Measurements from ENCODE around the gene KCNJ9. TPM values are rescaled to one million over a fixed set of nuclear protein-coding genes. Genes with fewer than 3 reads are reported as not detected.

KCNJ9 gene
- total RNA-seq, 6 experiments from 2014 or later, result not detected

DNA sequence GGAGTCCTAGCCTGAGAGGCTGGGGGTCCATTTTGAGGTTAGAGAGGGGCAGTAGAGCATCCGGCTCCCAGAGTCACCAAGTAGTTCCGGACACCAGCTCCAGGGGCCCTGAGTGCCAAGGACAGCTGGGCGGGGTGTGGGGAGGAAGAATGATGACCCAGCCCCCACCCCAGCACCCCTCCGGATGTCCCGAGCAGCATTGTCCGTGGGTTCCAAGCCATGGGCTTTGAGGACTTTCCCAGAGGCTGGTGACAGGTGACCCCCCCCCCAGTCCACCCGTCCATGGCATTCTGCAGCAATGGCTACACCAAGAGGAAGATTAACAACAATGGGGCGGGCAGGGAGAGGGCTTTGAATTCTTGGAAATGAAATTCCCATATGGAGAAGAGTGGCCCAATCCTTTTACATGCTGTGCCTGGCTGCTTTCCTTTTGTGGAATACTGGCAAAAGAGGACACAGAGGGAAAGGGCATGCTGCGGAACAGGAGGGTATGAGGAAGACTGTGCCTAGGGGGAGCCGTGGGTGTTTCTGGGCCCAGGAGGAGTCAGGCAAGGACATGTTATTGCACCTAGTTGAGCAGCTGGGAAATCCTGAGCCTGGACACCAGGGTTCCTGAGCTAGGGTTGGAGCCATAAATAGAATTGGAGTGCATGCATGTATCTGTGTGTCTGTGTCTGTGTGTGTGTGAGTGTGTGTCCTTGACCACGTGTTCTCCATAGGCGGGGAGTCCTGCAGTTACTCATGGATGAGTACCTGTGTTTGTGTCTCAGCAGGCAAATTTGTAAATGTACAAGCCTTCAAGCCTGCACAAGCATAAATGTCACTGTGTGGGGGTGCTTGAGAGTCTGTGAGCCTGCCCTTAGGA lies 35.2 kb downstream of the KCNJ9 start:
- Histone ChIP-seq H3K9me3 (no peaks in the 10 kb centered on the region), H3K27ac (no peak overlapping the region), H3K4me3 (no peak overlapping the region), H3K36me3 (no peaks in the 10 kb centered on the region), H3K27me3 (no peaks in the 10 kb centered on the region), H3K4me1 (no peaks in the 10 kb centered on the region)
- TF ChIP-seq POLR2A (IDR thresholded peaks at IDR 0.05), result no peak
- TF ChIP-seq, protein P1, sequence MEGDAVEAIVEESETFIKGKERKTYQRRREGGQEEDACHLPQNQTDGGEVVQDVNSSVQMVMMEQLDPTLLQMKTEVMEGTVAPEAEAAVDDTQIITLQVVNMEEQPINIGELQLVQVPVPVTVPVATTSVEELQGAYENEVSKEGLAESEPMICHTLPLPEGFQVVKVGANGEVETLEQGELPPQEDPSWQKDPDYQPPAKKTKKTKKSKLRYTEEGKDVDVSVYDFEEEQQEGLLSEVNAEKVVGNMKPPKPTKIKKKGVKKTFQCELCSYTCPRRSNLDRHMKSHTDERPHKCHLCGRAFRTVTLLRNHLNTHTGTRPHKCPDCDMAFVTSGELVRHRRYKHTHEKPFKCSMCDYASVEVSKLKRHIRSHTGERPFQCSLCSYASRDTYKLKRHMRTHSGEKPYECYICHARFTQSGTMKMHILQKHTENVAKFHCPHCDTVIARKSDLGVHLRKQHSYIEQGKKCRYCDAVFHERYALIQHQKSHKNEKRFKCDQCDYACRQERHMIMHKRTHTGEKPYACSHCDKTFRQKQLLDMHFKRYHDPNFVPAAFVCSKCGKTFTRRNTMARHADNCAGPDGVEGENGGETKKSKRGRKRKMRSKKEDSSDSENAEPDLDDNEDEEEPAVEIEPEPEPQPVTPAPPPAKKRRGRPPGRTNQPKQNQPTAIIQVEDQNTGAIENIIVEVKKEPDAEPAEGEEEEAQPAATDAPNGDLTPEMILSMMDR (IDR thresholded peaks at IDR 0.05), result no peak
- 66% methylated on average over 7 of the region's 12 CpGs for WGBS (ENCODE audit: insufficient coverage, low coverage, low lambda C conversion rate, missing lambda C conversion rate)
- intact Hi-C loops (cut with DNase I), result loop anchor here in 1 of 2 donors (10.0 kb wide), 1 partner anchor 58 kb away; no protein-coding TSS in a partner anchor
- ATAC-seq (no peak), DNase-seq (no peak)

- H3K27ac ChIP-seq, result no peak overlapping the region
- no peaks in the 10 kb centered on the region for H3K36me3 ChIP-seq
- H3K4me3 ChIP-seq, result no peak overlapping the region
- TF ChIP-seq, protein P1 (IDR thresholded peaks at IDR 0.05), result no peak
- no peak for TF ChIP-seq POLR2A (IDR thresholded peaks at IDR 0.05)
- 0% methylated on average over 1 of the region's 1 CpG for WGBS (ENCODE audit: insufficient coverage, low coverage, low lambda C conversion rate, missing lambda C conversion rate)
- DNase-seq (no peak), ATAC-seq (no peak)
- H3K4me1 ChIP-seq, result no peaks in the 10 kb centered on the region
- H3K27me3 ChIP-seq, result no peaks in the 10 kb centered on the region
- no peaks in the 10 kb centered on the region for H3K9me3 ChIP-seq
- intact Hi-C loops (cut with DNase I), result loop anchor here in 1 of 2 donors (10.0 kb wide), 1 partner anchor 58 kb away; no protein-coding TSS in a partner anchor
Observed at GRCh38 chr1:160117300-160117699, 36.0 kb downstream of the KCNJ9 start.

- Histone ChIP-seq H3K4me3 (no peak overlapping the region), H3K27ac (no peak overlapping the region), H3K4me1 (no peaks in the 10 kb centered on the region), H3K9me3 (no peaks in the 10 kb centered on the region), H3K27me3 (no peaks in the 10 kb centered on the region), H3K36me3 (no peaks in the 10 kb centered on the region)
- ATAC-seq (no peak), DNase-seq (no peak)
- TF ChIP-seq POLR2A (IDR thresholded peaks at IDR 0.05), result no peak
- TF ChIP-seq, protein P1 (IDR thresholded peaks at IDR 0.05), result no peak
- 0% methylated on average over 1 of the region's 8 CpGs for WGBS (ENCODE audit: insufficient coverage, low coverage, low lambda C conversion rate, missing lambda C conversion rate)
- intact Hi-C loops (cut with DNase I), result loop anchor here in 1 of 2 donors (10.0 kb wide), 1 partner anchor 57 kb away; no protein-coding TSS in a partner anchor
Observed at GRCh38 chr1:160117709-160118183, 36.4 kb downstream of the KCNJ9 start.

GRCh38 chr1:160118928-160119327 lies 37.6 kb downstream of the KCNJ9 start:
- ATAC-seq, result no peak
- no peaks in the 10 kb centered on the region for H3K36me3 ChIP-seq
- no peaks in the 10 kb centered on the region for H3K27me3 ChIP-seq
- no peaks in the 10 kb centered on the region for H3K4me1 ChIP-seq
- no peaks in the 10 kb centered on the region for H3K9me3 ChIP-seq
- 70% methylated on average over 3 of the region's 3 CpGs for WGBS (ENCODE audit: insufficient coverage, low coverage, low lambda C conversion rate, missing lambda C conversion rate)
- no peak overlapping the region for H3K4me3 ChIP-seq
- no peak overlapping the region for H3K27ac ChIP-seq
- intact Hi-C loops (cut with DNase I), result loop anchor here in 1 of 2 donors (10.0 kb wide), 1 partner anchor 56 kb away; no protein-coding TSS in a partner anchor
- TF ChIP-seq, protein P1 (IDR thresholded peaks at IDR 0.05), result no peak
- TF ChIP-seq POLR2A (IDR thresholded peaks at IDR 0.05), result no peak
- no peak for DNase-seq

Data from right lobe of liver (tissue), 6 donors.